ENCODE results near the gene NUBP1.

NUBP1 gene

GRCh38 chr16:10728003-10728887, 15.4 kb upstream of the NUBP1 start:
- Histone ChIP-seq H3K36me3 (ENCODE audit: insufficient read depth, low read length) (no peaks in the 10 kb centered on the region), H3K79me2 (ENCODE audit: insufficient read depth, low read length) (no peaks in the 10 kb centered on the region), H3K9me3 (ENCODE audit: insufficient read depth, low read length, severe bottlenecking) (no peaks in the 10 kb centered on the region), H4K20me1 (ENCODE audit: insufficient read depth, low read length) (no peaks in the 10 kb centered on the region), H2AFZ (ENCODE audit: low read depth, low read length) (no peak overlapping the region), H3K9ac (ENCODE audit: low read depth, low read length) (no peak overlapping the region), H3K27me3 (ENCODE audit: insufficient read depth, low read length, poor library complexity) (no peaks in the 10 kb centered on the region), H3K4me1 (ENCODE audit: insufficient read depth, low read length) (no peaks in the 10 kb centered on the region), H3K27ac (ENCODE audit: low read length) (no peak overlapping the region), H3K4me3 (ENCODE audit: low read depth in 1 of 2, low read length in 2 of 2) (no peak overlapping the region), H3K4me2 (ENCODE audit: insufficient read depth, low read length) (no peak overlapping the region)
- TF ChIP-seq CTCF (IDR thresholded peaks at IDR 0.05; ENCODE audit: borderline replicate concordance, extremely low read depth, low read length, poor library complexity, severe bottlenecking) = no peak
- no peak for TF ChIP-seq EZH2 (IDR thresholded peaks at IDR 0.05; ENCODE audit: borderline replicate concordance, low read depth, low read length, severe bottlenecking)
- ATAC-seq (ENCODE audit: insufficient read depth, low read depth) (no peak), DNase-seq (no peak)

GRCh38 chr16:10729104-10730048, 14.3 kb upstream of the NUBP1 start:
- Histone ChIP-seq H3K36me3 (ENCODE audit: insufficient read depth, low read length) (no peaks in the 10 kb centered on the region), H3K4me1 (ENCODE audit: insufficient read depth, low read length) (no peaks in the 10 kb centered on the region), H4K20me1 (ENCODE audit: insufficient read depth, low read length) (no peaks in the 10 kb centered on the region), H3K9me3 (ENCODE audit: insufficient read depth, low read length, severe bottlenecking) (no peaks in the 10 kb centered on the region), H3K4me3 (ENCODE audit: low read depth in 1 of 2, low read length in 2 of 2) (no peak overlapping the region), H2AFZ (ENCODE audit: low read depth, low read length) (no peak overlapping the region), H3K4me2 (ENCODE audit: insufficient read depth, low read length) (no peak overlapping the region), H3K9ac (ENCODE audit: low read depth, low read length) (no peak overlapping the region), H3K27me3 (ENCODE audit: insufficient read depth, low read length, poor library complexity) (no peaks in the 10 kb centered on the region), H3K79me2 (ENCODE audit: insufficient read depth, low read length) (no peaks in the 10 kb centered on the region), H3K27ac (ENCODE audit: low read length) (no peak overlapping the region)
- no peak for DNase-seq
- TF ChIP-seq EZH2 (IDR thresholded peaks at IDR 0.05; ENCODE audit: borderline replicate concordance, low read depth, low read length, severe bottlenecking) = no peak
- no peak for ATAC-seq (ENCODE audit: insufficient read depth, low read depth)

GRCh38 chr16:10731790-10732189, 11.9 kb upstream of the NUBP1 start:
- TF ChIP-seq CTCF (IDR thresholded peaks at IDR 0.05; ENCODE audit: borderline replicate concordance, extremely low read depth, low read length, poor library complexity, severe bottlenecking) = no peak
- TF ChIP-seq EZH2 (IDR thresholded peaks at IDR 0.05; ENCODE audit: borderline replicate concordance, low read depth, low read length, severe bottlenecking) = no peak
- no peak overlapping the region for H3K9ac ChIP-seq (ENCODE audit: low read depth, low read length)
- H2AFZ ChIP-seq (ENCODE audit: low read depth, low read length) = no peak overlapping the region
- no peaks in the 10 kb centered on the region for H4K20me1 ChIP-seq (ENCODE audit: insufficient read depth, low read length)
- no peak overlapping the region for H3K4me2 ChIP-seq (ENCODE audit: insufficient read depth, low read length)
- H3K79me2 ChIP-seq (ENCODE audit: insufficient read depth, low read length) = no peaks in the 10 kb centered on the region
- no peak overlapping the region for H3K4me3 ChIP-seq (ENCODE audit: low read depth in 1 of 2, low read length in 2 of 2)
- 0 out of 2 replicates have a peak, but pooled peaks cover under 1% of the 10 kb centered on the region for H3K4me1 ChIP-seq (ENCODE audit: insufficient read depth, low read length)
- H3K36me3 ChIP-seq (ENCODE audit: insufficient read depth, low read length) = no peaks in the 10 kb centered on the region
- H3K9me3 ChIP-seq (ENCODE audit: insufficient read depth, low read length, severe bottlenecking) = no peaks in the 10 kb centered on the region
- no peak for DNase-seq
- no peaks in the 10 kb centered on the region for H3K27me3 ChIP-seq (ENCODE audit: insufficient read depth, low read length, poor library complexity)
- no peak overlapping the region for H3K27ac ChIP-seq (ENCODE audit: low read length)
- no peak for ATAC-seq (ENCODE audit: insufficient read depth, low read depth)

Measured in DND-41 (cell line).